HG03460 (cell line): Measurements from ENCODE around the gene VPS13C.

Experiments
- ATAC-seq: cut with Tn5 transposase; IDR thresholded peaks from one replicate; pipeline ENCODE4 v1.9.1; 2021; ENCODE audit not compliant: unreplicated experiment

The VPS13C gene

GRCh38 chr15:61869656-61870055, 190.6 kb downstream of the VPS13C start:
- no peak for ATAC-seq

- ATAC-seq = no peak
Measured at GRCh38 chr15:61861962-61862361, 198.3 kb downstream of the VPS13C start.

DNA sequence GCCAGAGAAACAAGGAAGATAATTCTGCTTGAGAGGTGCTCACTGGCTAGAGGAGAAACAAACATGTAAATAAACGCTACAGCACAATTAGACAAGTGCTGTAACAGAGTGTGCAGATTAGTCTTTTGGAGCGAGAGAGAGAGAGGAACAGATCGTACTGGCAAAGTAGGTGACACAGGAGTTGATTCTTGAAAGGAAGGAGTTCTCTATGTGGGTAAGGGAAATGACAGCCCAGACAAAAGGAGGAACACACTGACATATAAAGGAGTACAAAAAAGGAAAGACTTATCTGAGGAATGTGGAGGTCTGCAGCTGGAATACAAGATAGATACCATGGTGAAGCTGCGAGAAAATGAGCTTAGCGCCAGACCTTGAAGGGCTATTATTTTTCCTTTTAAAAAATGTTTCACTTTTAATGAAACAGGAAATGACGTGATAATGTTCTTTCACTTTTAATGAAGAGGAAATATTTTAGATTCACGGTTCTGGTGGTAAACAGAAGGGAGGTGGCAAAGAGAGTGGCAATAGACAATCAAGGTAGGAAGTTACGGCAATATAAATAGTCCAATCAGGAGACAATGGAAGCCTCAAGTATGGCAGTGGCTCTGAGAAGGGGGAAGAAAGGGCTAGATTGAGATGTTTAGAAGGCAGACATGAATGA, 202.9 kb downstream of the VPS13C start:
- no peak for ATAC-seq

DNA sequence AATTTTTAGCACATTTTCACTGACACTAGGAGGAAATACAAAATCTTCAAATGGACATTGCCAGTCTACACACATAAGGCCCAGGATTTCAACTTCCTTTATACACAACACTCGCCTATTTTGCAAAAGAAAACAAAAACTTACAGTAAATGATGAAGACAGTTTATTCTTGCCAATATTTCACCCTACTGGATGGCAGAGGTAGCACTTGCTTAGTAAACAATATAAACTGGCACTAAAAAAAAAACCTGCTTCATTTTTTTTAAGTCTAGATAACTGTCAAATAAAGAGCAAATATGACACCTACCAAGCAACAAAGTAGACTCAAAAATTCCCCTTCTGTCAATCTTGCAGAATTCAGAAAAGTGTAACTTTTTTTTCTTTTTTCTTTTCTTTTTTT, 204.0 kb downstream of the VPS13C start:
- ATAC-seq = no peak

DNA sequence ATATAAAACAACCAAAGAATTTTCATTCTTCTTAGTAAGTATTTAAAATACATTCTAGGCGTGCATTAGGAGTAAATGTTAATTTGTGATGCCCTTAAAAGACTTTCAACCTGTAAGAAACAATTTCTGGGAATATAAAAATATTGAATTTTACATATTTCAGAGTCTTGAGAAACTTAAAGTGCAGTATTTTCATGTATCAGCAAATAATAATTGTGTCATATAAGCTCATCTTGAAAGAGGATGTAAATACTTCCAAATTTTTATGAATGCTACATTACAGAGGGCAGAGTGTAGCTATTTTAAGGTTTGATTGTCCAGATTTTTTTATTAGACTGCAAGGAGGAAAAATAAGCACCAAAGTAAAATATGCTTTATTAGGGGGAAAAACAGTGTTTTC, 207.1 kb downstream of the VPS13C start:
- ATAC-seq = no peak

- ATAC-seq = no peak
Measured at GRCh38 chr15:61851955-61852354, 208.3 kb downstream of the VPS13C start.

DNA sequence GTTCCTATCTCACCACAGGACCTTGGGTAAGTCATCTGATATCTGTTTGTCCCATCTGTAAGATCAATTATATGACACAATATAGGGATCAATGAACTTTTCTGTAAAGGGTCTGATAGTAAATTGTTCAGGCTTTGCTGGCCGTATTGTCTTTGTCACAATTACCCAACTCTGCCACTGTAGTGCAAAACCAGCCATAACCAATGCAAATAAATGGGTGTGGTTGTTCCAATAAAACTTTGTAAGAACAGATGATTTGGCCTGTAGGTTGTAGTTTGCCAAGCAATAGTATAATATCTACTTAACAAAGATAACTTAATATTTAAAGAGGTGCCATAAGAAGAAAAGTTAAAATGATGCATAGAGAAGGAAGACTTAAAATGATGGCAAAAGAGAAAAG, 210.8 kb downstream of the VPS13C start:
- no peak for ATAC-seq

GRCh38 chr15:61841466-61841865, 218.8 kb downstream of the VPS13C start:
- ATAC-seq = no peak

DNA sequence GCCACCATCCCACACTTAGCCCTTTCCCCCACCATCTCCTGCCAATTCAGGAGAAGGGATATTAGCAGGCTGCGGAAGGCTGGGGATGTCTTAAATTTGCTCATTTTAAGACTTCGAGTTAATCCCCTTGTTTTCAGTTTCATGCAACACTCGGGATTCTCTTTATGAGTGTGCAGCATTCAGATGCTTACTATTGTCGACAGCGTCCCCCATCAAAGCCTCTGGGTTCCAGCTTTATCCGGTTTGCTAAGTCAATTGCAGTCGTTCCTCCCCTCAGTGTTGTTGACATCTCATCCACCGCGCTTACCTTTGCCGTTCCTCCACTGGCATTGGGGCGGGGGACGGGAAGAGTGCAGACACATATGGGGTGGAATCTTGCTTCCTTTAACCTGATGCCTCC, 220.2 kb downstream of the VPS13C start:
- no peak for ATAC-seq

- ATAC-seq = no peak
Measured at GRCh38 chr15:61839546-61839945, 220.7 kb downstream of the VPS13C start.

DNA sequence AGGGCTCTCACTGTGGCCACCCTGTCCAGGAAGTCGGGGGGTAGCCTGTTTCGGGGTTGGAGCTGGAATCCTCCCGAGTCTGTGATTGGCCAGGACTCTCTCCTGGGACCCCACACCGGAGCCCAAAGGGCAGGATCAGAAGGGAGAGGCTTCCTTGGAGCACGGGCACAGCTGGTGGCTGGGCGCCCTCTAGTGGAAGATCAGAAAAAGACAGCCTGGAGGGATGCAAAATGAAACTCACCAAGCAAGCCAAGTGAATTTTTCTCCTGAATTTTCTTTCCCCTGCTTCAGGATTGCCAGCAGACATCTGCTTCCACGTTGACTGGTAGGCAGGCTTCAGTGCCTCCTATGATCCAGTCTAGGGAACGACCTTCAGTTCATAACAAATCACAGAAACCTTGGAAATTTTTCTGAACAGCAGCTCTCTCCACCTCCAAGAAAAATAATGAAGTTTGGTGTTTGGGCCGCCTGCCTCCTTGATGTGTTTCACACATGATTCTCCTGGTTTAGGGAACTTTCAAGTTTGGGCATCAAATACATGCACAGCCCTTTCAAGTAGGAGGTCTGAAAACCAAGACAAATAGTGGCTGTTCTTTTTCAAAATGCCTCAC, 224.6 kb downstream of the VPS13C start:
- ATAC-seq = no peak

DNA sequence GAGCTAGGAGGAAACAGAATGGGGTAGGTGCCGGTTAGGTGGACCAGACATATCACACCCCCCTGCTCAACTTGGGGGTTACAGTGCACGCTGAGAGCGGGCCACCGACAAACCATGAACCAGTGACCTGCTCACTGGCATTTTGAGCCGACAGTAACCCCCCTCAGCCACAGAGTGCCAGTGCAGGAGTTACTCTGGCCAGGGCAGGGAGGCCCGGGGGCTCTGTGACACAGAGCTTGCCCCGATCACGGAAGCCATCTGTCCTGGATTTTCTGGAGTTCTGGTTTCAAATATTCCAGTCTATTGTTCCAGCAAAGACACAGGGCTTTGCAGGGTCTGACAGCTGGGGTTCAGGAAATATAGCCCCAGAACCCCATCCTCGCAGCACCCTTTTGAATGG, 225.2 kb downstream of the VPS13C start:
- ATAC-seq = no peak

- no peak for ATAC-seq
Measured at GRCh38 chr15:61834076-61834697, 226.1 kb downstream of the VPS13C start.

- ATAC-seq = no peak
Measured at GRCh38 chr15:61832223-61832622, 228.0 kb downstream of the VPS13C start.

DNA sequence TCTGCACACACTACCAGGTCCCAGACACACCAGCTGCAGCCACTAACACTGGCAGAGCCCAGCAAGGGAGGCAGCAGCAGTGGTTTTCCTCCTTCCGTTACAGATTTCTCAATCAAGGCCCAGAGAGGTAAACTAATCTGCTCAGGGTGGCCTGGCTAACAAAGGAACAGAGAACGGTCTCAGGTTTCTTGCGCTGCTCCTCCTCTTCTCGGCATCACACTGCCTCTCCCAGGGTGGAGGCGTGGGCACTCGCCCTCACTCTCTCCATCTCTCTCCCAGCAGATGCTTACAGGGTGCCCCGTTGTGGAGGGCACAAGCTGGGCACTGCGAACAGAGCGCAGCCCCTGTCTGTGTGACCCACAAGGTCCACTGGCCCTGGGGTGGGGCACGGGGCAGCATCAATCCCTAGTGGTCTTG, 228.7 kb downstream of the VPS13C start:
- no peak for ATAC-seq

GRCh38 chr15:61830536-61831330, 229.5 kb downstream of the VPS13C start:
- no peak for ATAC-seq

DNA sequence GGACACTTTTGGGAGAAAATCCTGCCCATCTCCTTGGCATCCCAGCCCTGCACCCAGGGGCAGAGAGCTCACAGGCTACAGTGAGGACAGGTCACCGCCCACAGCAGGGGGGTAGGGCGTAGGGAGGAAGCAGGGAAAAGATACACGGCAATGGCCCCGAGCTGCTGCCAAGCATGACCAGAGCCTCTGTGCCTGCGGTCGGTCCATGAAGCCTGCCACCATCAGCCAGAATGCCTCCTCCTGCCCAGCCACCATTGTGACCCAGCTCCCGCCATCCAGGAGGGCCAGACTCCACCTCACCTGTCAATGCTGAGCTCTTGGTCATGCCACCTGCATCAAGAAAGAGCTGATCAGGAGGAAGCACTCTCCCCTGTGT, 230.7 kb downstream of the VPS13C start:
- no peak for ATAC-seq

DNA sequence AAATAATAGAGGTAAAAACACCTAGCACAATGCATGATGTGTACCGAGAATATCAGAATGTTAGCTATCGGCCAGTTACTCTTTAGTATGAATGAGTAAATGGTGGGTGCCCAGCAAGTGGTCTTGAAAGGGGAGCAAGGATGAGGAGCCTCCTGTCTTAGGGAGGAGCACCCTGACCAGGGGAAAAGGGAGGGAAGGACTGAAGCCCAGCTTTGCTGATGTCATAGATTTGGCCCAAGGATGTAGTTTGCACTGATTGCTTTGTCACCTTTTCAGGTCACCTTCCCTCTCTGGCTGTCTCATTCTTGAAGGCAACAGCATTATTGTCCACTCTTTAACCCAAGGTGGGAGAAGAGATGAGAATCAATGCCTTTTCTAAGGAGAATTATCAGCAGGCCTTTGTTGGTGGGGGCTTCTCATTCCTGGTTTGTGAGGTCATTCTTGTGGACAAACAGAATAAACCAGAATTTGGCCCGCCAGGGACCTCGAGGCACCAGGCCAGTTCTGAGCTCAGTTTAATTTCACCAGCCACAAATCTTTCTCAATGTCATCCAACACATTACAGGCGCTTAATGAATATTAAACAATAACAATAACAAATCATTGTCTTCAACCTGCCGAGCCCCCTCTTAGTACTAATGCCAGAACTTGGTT, 231.3 kb downstream of the VPS13C start:
- no peak for ATAC-seq

- no peak for ATAC-seq
Measured at GRCh38 chr15:61828008-61828407, 232.2 kb downstream of the VPS13C start.

DNA sequence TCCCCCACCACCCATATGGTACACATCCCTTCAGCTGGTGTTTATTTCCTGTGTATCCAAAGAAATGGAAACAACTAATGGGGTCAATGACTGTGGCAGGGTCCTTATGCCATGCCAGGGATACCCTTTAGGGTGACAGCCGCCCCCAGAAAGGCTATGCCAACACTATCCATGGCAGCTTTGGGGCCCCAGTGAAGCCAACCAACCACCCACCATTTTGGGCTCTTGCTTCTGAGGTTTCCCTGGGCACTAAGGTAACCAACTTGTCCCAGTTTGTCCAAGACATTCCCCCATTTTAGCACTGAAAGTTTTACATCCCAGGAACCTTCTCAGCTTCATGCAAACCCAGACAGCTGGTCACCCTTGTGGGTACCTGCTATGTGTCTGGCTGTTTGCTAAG, 233.1 kb downstream of the VPS13C start:
- no peak for ATAC-seq

DNA sequence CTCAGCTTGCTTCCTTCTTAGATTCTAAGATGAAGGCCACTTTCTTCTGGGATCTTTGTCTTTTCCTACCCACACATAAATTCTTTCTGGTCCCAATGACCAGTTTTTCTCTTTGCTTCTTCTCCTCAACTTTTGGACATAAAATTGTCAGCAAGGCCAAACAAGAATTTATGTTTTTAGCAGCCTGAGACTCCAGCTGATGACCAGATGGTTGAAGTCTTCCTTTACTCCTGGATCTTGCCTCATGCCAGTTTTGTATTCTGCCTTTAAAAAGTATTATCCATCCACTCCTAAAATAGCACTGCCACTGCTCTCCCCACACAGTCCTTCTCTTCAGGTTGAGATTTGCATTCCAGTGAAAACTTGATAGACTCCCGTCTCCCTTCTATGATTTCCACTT, 236.0 kb downstream of the VPS13C start:
- no peak for ATAC-seq
